ENCODE results near the gene DZIP1L. TPM values are rescaled to one million over a fixed set of nuclear protein-coding genes. Genes with fewer than 3 reads are reported as not detected.
A peak's percentile ranks its signal among the peaks of the same experiment; 100 is the strongest.

Gene DZIP1L
- total RNA-seq, 3 donors from 2014 or later: 1.8 to 9.2 (median 3.2) TPM

GRCh38 chr3:138132239-138132638, 16.8 kb upstream of the DZIP1L start, which contains the start of gene A4GNT:
TSS of gene A4GNT (minus strand) at chr3:138132390. CDS start at chr3:138131256, 1,134 bp downstream.
- H3K9me3 ChIP-seq: no peaks in the 10 kb centered on the region
- intact Hi-C loops (cut with DNase I, micrococcal nuclease): no loop called here
- ATAC-seq (no peak), DNase-seq (no peak)
- no peak within 1 kb of the TSS for H3K4me3 ChIP-seq
- TF ChIP-seq CTCF (IDR thresholded peaks at IDR 0.05): no peak
- no peaks in the 10 kb centered on the region for H3K36me3 ChIP-seq (ENCODE audit: low read depth)
- no peaks in the 10 kb centered on the region for H3K4me1 ChIP-seq (ENCODE audit: low read depth)

- Histone ChIP-seq H3K36me3 (ENCODE audit: low read depth) (no peaks in the 10 kb centered on the region), H3K4me1 (ENCODE audit: low read depth) (no peaks in the 10 kb centered on the region), H3K9me3 (no peaks in the 10 kb centered on the region), H3K4me3 (no peak overlapping the region)
- intact Hi-C loops (cut with DNase I, micrococcal nuclease): no loop called here
- no peak for TF ChIP-seq CTCF (IDR thresholded peaks at IDR 0.05)
- no peak for ATAC-seq
- DNase-seq: no peak
Measured at GRCh38 chr3:138127636-138128365, 12.4 kb upstream of the DZIP1L start.

- intact Hi-C loops (cut with DNase I, micrococcal nuclease): no loop called here
- no peaks in the 10 kb centered on the region for H3K36me3 ChIP-seq (ENCODE audit: low read depth)
- no peaks in the 10 kb centered on the region for H3K4me1 ChIP-seq (ENCODE audit: low read depth)
- no peaks in the 10 kb centered on the region for H3K9me3 ChIP-seq
- no peak for TF ChIP-seq CTCF (IDR thresholded peaks at IDR 0.05)
- ATAC-seq (peak; percentile 54), DNase-seq (peak in 1 of 3 donors; percentile 8)
- no peak overlapping the region for H3K4me3 ChIP-seq
Measured at GRCh38 chr3:138125548-138126221, 10.3 kb upstream of the DZIP1L start.

GRCh38 chr3:138124706-138125355, 9.4 kb upstream of the DZIP1L start:
- ATAC-seq (no peak), DNase-seq (no peak)
- intact Hi-C loops (cut with DNase I, micrococcal nuclease): no loop called here
- Histone ChIP-seq H3K36me3 (ENCODE audit: low read depth) (no peaks in the 10 kb centered on the region), H3K4me3 (no peak overlapping the region), H3K9me3 (no peaks in the 10 kb centered on the region), H3K4me1 (ENCODE audit: low read depth) (no peaks in the 10 kb centered on the region)
- no peak for TF ChIP-seq CTCF (IDR thresholded peaks at IDR 0.05)

- H3K4me3 ChIP-seq: no peak overlapping the region
- DNase-seq: no peak
- no peak for ATAC-seq
- H3K9me3 ChIP-seq: no peaks in the 10 kb centered on the region
- no peak for TF ChIP-seq CTCF (IDR thresholded peaks at IDR 0.05)
- intact Hi-C loops (cut with DNase I, micrococcal nuclease): no loop called here
- no peaks in the 10 kb centered on the region for H3K4me1 ChIP-seq (ENCODE audit: low read depth)
- no peaks in the 10 kb centered on the region for H3K36me3 ChIP-seq (ENCODE audit: low read depth)
Measured at GRCh38 chr3:138124188-138124587, 8.8 kb upstream of the DZIP1L start.
